NCI-H1930 (cell line): ENCODE measurements around the gene PPP2R5C.

ENCODE experiments used
- DNase-seq, 2 experiments: peaks; one replicate each; lab custom pipeline; 2025; lab: John Stamatoyannopoulos, UW

The PPP2R5C gene

GRCh38 chr14:101950100-101950499, 188.6 kb downstream of the PPP2R5C start:
- no peak for DNase-seq

- DNase-seq = no peak
Observed at GRCh38 chr14:101950516-101951215, 189.2 kb downstream of the PPP2R5C start.

- no peak for DNase-seq
Observed at GRCh38 chr14:101953151-101953550, 191.6 kb downstream of the PPP2R5C start.

- no peak for DNase-seq
Observed at GRCh38 chr14:101954501-101954900, 193.0 kb downstream of the PPP2R5C start.

DNA sequence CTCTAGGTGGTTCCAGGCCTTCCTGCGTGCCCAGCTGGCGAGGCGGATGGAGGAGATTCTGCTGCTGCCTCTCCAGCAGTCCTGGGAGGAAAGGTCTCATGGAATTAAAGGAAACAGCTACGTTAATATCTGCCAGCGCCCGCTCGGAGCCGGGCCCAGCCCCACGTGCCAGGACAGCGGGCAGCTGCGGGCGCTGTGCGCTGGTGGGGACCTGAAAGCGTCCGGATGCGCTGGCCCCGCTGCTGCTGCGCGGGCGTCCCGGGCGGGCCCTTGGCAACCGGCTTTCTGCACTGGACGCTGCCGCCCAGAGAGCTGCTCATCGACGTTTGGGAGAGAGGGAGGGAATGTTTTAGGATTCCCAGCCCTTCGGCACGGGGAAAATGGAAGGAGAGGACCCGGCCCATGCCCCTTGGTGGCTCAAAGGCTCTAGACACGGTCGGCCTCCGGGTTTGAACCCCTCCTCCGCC, 194.2 kb downstream of the PPP2R5C start:
- no peak for DNase-seq

DNA sequence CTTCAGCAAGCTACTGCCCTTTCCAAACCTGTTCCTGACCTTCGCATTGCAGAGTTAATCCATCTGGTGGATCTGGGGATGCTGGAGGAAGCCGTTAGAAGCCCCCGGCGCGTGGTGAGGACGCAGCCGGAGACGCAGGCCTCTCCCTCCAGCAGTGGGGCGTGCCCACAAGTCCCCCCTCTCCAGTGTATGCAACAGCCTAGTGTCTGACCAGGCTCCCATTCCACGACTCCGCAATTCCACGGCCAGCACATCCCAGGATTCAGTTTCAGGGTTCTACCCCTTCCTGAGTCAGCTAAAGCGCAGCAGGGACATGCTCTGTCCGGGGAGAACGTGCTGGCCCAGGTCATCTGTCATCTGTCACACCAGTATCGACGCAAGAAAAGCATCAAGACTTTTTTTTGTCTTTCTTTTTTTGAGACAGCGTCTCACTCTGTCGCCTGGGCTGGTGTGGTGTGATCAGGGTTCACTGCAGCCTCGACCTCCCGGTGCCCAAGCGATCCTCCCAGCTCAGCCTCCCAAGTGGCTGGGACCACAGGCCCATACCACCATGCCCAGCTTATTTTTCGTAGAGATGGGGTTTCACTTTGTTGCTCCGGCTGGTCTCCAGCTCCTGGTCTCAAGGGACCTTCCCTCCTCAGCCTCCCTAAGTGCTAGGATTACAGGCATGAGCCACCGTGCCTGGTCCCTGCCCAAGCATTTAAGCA, 194.8 kb downstream of the PPP2R5C start:
- no peak for DNase-seq

- DNase-seq = no peak
Observed at GRCh38 chr14:101957406-101958234, 196.1 kb downstream of the PPP2R5C start.

DNA sequence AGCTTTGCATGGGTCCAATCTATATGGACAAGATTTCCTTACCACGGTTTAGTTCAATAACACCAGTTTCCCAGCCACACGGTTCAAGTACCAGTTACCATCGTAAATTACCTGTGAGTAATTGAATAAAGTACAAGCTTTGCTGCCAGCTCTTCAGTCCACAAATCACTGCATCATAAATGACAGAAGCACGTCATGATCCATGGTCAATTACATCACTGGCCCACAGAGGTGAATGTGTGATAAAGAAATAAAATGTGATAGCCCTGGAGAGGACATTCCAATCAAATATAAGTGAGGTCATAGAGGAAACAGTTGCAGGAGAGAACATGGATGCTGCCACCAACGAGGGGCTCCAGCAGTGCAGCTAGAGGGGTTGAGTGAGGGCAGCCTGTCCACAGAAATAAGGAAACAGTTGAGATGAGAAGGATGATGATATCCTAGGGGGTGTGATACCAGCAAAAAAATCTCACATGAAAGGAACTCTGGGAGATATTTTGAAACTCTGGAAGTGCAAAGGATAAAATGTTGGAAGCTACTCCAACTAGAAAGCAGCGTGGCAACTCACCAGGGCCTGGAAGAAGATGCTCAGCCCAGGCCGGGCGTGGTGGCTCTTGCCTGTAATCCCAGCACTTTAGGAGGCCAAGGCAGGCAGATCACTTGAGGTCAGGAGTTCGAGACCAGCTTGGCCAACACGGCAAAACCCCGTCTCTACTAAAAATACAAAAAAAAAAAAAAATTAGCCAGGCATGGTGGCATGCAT, 197.1 kb downstream of the PPP2R5C start:
- DNase-seq = no peak

DNA sequence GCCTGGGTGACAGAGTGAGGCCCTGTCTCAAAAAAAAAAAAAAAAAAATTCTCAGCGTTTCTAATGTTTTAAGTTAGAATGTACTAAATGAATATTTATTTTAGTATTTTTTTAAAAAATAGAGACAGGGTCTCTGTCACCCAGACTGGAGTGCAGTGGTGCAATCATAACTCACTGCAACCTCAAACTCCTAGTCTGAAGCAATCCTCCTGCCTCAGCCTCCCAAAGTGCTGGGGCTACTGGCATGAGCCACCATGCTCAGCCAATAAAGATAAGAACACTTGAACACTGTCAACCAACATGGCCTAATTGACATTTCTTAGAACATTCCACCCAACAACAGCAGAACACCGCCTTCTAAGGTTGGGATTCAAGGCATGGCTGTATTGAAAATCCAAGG, 197.8 kb downstream of the PPP2R5C start:
- no peak for DNase-seq

- no peak for DNase-seq
Observed at GRCh38 chr14:101960225-101960624, 198.7 kb downstream of the PPP2R5C start.

- peak; percentile 27 to 71 for DNase-seq
Observed at GRCh38 chr14:101961011-101961721, 199.7 kb downstream of the PPP2R5C start.

DNA sequence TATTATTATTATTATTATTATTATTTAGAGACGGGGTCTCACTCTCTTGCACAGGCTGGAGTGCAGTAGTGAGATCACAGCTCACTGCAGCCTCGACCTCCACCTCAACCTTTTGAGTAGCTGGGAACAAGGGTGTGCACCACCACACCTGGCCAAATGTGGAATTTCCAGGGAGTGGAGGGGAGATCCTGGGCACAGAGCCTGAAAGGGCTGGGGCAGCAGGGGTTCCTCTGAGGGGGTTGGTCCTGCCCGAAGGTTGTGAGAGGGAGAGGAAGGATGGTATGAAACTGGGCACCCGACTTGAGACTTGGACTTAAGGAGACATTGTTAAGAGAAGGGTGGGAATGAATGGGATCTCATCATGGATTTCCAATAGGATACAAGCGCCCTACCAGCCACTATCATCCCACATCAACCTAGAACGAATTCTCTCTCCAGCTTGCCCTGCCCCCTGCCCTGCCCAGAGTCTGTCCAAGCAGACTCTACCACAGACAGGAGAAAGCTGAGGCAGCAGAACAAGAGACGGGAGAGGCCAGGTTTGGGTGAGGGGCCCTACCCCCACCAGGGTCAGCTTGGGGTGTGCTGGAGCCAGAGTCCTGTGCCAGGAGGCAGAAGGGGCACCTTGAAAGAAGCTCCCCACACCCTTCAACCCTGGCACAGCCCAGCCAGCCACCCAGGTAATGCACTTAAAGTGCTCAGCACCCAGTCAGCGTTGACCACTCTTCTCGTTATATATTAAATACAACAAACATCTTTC, 200.4 kb downstream of the PPP2R5C start:
- DNase-seq = no peak

- peak in 1 of 2 experiments; percentile 12 for DNase-seq
Observed at GRCh38 chr14:101962503-101962874, 201.0 kb downstream of the PPP2R5C start.

GRCh38 chr14:101963052-101963451, 201.5 kb downstream of the PPP2R5C start:
- no peak for DNase-seq

GRCh38 chr14:101963656-101964296, 202.3 kb downstream of the PPP2R5C start:
- DNase-seq = no peak

DNA sequence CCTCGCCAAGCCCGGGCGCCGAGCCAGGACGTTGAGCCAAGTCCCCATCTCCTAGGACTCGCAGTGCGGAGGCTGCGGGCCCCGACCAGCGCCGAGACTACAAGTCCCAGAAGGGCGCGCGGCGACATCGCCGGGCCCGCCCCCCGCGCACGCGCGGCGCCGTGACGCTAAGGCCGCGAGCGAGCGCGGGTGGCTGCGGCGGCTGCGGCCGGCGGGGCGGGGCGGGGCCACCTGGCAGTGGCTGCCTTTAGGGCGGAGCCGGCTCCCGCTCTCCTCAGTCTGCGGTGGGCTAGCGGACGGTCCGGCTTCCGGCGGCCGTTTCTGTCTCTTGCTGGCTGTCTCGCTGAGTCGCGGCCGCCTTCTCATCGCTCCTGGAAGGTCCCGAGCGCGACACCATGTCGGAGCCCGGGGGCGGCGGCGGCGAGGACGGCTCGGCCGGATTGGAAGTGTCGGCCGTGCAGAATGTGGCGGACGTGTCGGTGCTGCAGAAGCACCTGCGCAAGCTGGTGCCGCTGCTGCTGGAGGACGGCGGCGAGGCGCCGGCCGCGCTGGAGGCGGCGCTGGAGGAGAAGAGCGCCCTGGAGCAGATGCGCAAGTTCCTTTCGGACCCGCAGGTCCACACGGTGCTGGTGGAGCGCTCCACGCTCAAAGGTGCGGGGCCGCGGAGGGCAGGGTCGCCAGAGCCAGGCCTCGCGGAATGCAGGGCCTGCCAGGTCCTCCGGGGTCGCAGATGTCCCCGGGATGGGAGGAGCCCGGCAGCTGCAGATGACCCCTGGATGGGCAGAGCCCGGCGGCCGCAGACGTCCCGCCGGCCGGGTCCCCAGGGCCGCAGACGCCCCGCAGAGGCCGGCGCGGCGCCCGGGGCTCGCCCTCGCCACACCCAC, 203.0 kb downstream of the PPP2R5C start, which contains the start of gene DYNC1H1:
Gene DYNC1H1, plus strand, starts transcription at position 277 of the 884 bp plus-strand sequence. Its CDS starts 119 bp downstream, at position 396.
- peak; percentile 72 to 93 for DNase-seq

- DNase-seq = peak; percentile 19 to 27
Observed at GRCh38 chr14:101965181-101965544, 203.7 kb downstream of the PPP2R5C start.

DNA sequence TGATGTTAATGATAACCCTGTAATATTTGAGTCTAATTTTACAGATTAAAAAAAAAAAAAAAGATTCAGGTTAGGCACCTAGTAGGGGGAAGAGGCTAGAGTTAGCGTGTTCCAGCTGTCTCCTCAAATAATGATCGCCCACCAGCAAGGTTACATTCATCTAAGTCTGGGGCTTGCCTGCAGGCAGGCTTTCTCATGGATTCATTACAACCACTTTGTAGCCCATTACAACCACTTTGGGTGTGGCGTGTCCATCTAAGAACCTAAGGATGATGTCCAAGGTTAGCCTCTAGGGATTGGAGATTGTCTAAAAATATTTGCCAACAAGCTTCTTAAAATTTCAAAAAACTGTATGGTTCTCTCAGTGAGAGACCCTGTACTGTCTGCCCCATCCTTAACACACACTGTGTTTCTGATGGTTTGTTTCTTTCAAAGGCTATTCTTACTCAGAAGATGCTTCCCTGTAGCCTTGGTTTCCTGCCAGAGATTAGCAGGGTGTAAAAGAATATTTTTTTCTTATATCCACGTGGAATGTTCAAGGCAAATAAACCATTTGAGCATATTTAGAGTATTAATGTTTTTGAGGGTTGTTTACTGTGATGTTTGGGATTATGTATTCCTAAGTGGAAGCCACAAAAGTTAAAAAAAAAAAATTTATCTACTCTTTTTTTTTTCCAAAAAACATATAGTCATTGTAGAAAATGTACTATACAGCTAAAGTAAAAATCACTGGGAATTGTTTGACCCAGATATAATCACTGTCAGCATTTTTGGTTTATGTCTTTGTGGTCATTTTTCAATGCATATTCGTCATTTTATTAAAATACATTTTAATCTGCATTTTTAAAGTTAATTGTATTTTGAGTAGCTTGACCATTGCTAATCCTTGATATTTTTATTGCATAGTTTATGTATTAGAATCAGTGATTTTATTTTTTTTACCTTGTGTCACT, 204.5 kb downstream of the PPP2R5C start:
- no peak for DNase-seq
